Measurements from ENCODE around the gene KLK7. TPM values are rescaled to one million over a fixed set of nuclear protein-coding genes. Genes with fewer than 3 reads are reported as not detected.

The KLK7 gene
- total RNA-seq, 2 donors from 2014 or later: not detected

GRCh38 chr19:51018745-51019543 is 35.2 kb upstream of the KLK7 start:
- no peak overlapping the region for H3K27ac ChIP-seq
- H3K9me3 ChIP-seq: no peaks in the 10 kb centered on the region
- H3K4me1 ChIP-seq (ENCODE audit: control insufficient read depth in 1 of 2, low read depth in 2 of 2): peaks cover 5 to 8% of the 10 kb centered on the region in 2 donors
- peak overlapping the region; percentile 57 for H3K4me3 ChIP-seq
- H3K27me3 ChIP-seq (replicated peaks; ENCODE audit: insufficient read depth): no peaks in the 10 kb centered on the region
- DNase-seq (ENCODE audit: low spot score) (no peak), ATAC-seq (ENCODE audit: insufficient number of reproducible peaks, low FRiP score, low read depth) (no peak)
- H3K36me3 ChIP-seq: no peaks in the 10 kb centered on the region
- no peak for TF ChIP-seq CTCF (IDR thresholded peaks at IDR 0.05)

- Histone ChIP-seq H3K36me3 (no peaks in the 10 kb centered on the region), H3K4me1 (ENCODE audit: control insufficient read depth in 1 of 2, low read depth in 2 of 2) (peaks cover 5 to 8% of the 10 kb centered on the region in 2 donors), H3K9me3 (no peaks in the 10 kb centered on the region), H3K4me3 (peak overlapping the region; percentile 53), H3K27me3 (replicated peaks; ENCODE audit: insufficient read depth) (no peaks in the 10 kb centered on the region), H3K27ac (no peak overlapping the region)
- no peak for DNase-seq (ENCODE audit: low spot score)
- peak; percentile 31 for TF ChIP-seq CTCF (IDR thresholded peaks at IDR 0.05)
- ATAC-seq (ENCODE audit: insufficient number of reproducible peaks, low FRiP score, low read depth): no peak
These were observed 33.3 kb upstream of the KLK7 start for GRCh38 chr19:51016798-51017683.

GRCh38 chr19:51015691-51016267 is 32.1 kb upstream of the KLK7 start:
- Histone ChIP-seq H3K9me3 (no peaks in the 10 kb centered on the region), H3K27ac (no peak overlapping the region), H3K36me3 (no peaks in the 10 kb centered on the region), H3K4me1 (ENCODE audit: control insufficient read depth in 1 of 2, low read depth in 2 of 2) (peaks cover 5 to 8% of the 10 kb centered on the region in 2 donors), H3K4me3 (no peak overlapping the region), H3K27me3 (replicated peaks; ENCODE audit: insufficient read depth) (no peaks in the 10 kb centered on the region)
- TF ChIP-seq CTCF (IDR thresholded peaks at IDR 0.05): no peak
- DNase-seq (ENCODE audit: low spot score) (no peak), ATAC-seq (ENCODE audit: insufficient number of reproducible peaks, low FRiP score, low read depth) (no peak)

- Histone ChIP-seq H3K36me3 (no peaks in the 10 kb centered on the region), H3K4me3 (no peak overlapping the region), H3K4me1 (ENCODE audit: control insufficient read depth in 1 of 2, low read depth in 2 of 2) (peaks cover 5 to 7% of the 10 kb centered on the region in 2 donors), H3K9me3 (no peaks in the 10 kb centered on the region), H3K27ac (no peak overlapping the region), H3K27me3 (replicated peaks; ENCODE audit: insufficient read depth) (no peaks in the 10 kb centered on the region)
- no peak for ATAC-seq (ENCODE audit: insufficient number of reproducible peaks, low FRiP score, low read depth)
- DNase-seq (ENCODE audit: low spot score): no peak
- TF ChIP-seq CTCF (IDR thresholded peaks at IDR 0.05): no peak
These were observed 30.5 kb upstream of the KLK7 start for GRCh38 chr19:51014242-51014641.

All from thoracic aorta (tissue), 2 donors.